Activated gamma-delta T cell treated with anti-CD3 and anti-CD28 coated beads, Interleukin-2, amount 50 U/mL, for 16 hours (primary cell): Measurements from ENCODE around the gene MLPH.

Experiments
- DNase-seq: peaks from one replicate; pipeline ENCODE4 v3.0.0-alpha.2; 2020; ENCODE audit warnings: low read depth

MLPH gene

DNA sequence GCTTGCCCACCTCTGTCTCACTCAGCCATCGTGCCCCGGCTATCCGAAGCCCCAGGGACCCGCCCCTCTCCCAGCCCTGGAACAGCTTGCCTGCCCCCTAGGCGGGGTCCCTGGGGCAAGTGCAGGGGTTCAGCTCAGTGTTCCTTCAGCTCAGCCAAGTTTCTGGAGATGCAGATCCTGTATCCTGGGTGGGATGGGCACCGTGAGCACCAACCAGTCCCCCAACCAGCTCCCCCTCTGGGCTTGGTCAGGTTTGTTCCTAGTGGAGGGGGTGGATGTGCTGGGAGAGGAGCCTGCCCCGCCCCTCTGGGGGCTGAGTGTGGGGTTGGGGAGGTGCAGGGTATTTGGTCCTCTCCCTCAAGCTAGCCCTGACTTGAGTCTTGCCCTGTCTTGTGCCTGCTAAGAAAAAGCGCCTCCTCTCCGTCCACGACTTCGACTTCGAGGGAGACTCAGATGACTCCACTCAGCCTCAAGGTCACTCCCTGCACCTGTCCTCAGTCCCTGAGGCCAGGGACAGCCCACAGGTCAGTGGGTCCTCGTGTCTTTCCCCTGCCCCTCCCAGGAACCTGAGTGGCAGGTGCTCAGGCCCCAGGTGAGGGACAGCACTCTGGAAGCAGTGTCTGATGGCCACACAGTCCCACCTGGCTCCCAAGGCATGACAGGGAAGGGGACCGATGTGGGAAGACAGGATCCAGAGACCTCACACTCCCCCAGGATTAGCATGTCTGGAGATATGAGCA is 32.6 kb downstream of the MLPH start:
- no peak for DNase-seq

DNA sequence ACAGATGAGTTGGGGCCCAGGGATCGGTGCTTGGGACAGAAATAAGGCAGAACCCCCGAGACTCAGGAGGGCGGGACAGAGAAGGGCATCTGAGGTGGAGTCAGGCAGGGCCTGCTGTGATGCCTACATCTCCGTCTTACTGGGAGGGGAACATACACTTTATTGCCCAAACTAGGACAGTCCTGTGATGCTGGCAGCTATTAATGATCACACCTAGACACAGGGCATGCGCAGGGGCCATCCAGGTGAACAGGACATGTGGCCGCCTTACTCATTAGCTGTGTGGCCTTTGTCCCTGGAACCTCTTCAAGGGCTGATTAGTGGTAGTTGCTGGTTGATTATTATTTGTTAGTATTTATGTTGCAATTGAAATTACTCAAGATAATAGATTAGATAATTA is 33.2 kb downstream of the MLPH start:
- DNase-seq, result no peak

- no peak for DNase-seq
Measured at GRCh38 chr2:237524631-237525030, 37.6 kb downstream of the MLPH start.

DNA sequence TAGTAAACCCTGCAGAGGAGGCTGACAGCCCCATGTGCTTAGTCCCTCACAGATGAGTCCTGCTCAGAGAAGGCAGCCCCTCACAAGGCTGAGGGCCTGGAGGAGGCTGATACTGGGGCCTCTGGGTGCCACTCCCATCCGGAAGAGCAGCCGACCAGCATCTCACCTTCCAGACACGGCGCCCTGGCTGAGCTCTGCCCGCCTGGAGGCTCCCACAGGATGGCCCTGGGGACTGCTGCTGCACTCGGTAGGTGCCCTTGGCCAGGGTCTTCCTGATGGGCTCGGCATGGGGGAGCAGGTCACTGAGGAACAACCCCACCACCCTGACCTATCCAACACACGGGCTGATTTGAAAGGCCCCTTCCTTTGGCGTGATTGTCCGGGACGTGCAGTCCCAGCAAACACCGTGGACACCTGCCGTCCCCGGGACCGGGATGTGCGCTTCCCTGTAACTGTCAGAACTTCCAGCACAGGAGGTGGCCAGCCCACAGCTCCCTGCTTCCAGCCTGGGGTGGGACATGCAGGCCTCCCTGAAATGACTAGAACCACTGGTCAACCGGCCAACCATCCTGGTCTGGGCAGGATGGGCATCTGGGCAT is 38.6 kb downstream of the MLPH start:
- no peak for DNase-seq

DNA sequence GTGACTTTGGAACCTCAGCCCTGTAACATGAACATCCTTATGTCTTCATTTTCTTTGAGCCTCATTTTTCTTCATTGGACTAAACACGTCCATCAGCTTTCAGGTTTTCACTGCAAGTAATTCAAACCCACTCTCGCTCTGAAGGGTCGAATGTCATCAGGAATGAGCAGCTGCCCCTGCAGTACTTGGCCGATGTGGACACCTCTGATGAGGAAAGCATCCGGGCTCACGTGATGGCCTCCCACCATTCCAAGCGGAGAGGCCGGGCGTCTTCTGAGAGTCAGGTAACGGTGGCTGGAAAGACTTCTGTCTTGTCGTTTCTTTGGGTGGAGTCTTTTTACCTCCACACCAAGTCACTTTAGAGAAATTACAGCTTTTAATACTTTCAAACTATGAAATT is 40.2 kb downstream of the MLPH start:
- no peak for DNase-seq

GRCh38 chr2:237527766-237528165 is 40.7 kb downstream of the MLPH start:
- no peak for DNase-seq

- DNase-seq, result no peak
Measured at GRCh38 chr2:237529452-237530402, 42.7 kb downstream of the MLPH start.

DNA sequence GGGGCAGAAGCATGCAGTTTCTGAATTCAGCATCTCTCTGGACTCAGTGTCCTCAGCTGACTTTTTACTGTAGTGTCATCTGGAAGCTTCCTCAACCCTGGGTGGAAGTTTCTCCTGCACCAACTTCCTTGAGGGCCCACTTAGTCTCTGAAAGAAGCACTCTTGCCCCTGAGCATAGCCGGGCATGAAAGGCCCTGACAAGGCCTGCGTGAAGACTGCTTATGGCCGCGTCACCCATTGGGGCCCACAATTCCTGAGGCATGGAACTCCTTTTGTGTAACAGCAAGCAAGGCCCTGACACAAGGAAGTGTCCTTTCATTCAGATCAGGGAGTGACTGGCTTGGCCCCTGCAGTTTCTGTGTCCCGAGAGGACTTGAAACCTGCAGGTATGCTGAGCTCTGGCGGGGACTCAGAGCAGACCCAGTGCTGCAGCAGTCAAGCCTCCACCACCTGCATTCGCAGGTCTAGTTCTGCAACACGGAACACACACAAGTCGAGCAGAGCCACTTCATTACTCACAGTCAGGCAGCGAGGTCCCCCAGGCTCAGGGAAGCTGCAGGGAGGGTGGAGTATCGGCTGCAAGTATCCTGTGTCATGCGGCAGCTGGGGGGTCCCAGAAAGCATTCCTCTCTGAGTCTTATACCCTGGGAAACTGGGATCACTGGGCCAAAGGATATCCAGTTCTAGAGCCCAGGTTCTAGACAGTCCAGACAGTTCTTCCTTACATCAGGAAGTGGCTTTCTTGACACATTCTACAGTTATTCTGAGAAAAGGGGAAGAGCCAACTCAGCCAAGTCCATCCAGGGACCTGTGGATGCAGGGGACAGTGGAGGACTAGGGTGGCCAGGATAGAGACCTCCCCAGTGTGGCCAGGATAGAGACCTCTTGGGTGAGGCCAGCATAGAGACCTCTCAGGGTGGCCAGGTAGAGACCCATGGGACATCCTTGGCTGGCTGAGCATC is 43.7 kb downstream of the MLPH start:
- DNase-seq, result no peak

DNA sequence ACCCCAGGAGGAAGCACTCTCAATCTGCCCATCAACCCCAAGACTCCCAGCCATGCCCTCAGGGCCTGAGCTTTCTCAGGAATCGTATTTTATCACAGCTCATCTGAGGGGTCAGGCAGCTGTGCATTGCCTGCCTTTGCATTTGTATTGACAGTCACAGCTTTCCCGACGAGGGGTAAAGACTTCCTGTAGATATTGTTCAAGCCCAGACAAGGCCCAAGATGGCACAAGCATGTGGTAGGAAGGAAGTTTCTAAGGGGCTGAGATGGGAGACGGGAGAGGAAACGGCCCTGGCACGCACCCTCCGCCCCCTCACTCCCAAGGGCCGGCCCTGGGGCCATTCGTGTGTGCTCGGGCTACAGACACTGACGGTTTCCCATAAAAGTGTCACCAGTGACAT is 45.1 kb downstream of the MLPH start:
- DNase-seq, result no peak

- DNase-seq, result no peak
Measured at GRCh38 chr2:237533668-237534161, 46.7 kb downstream of the MLPH start.

DNA sequence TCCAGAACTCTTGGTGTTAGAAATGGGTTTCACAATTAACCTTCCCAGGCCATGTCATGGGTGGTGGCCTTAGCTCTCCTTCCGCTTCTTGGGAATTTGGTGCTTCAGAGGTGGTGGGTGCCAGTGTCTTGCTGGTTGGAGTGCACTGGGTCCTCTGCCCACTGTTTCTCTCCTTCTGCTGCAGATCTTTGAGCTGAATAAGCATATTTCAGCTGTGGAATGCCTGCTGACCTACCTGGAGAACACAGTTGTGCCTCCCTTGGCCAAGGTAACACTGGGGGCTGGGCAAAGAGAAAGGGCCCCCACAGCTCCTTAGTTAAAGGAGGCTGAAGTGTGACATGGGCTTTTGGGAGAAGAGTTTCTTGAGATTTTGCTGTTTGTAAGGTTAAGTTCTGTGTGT is 47.3 kb downstream of the MLPH start:
- no peak for DNase-seq

- DNase-seq, result no peak
Measured at GRCh38 chr2:237535385-237536082, 48.5 kb downstream of the MLPH start.

- no peak for DNase-seq
Measured at GRCh38 chr2:237536083-237536415, 49.0 kb downstream of the MLPH start.

DNA sequence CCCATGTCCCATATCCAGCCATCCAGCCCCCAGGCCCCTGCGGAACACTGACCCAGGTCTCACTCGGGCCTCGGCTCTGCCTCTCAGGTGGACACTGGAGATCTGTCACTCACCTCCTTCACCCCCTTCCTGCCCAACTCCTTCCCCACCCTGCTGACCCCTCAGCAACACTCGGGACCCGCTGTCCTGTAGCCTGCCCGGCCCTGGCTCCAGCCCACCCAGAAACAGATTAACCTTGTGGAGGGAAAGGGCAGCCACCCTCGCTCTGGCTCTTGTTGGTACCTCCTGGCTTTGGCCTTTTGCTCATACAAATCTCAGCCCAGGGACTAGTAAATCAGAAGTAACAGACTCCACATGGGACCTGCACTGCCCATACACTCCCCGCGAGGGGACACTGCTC is 49.6 kb downstream of the MLPH start:
- DNase-seq, result no peak

DNA sequence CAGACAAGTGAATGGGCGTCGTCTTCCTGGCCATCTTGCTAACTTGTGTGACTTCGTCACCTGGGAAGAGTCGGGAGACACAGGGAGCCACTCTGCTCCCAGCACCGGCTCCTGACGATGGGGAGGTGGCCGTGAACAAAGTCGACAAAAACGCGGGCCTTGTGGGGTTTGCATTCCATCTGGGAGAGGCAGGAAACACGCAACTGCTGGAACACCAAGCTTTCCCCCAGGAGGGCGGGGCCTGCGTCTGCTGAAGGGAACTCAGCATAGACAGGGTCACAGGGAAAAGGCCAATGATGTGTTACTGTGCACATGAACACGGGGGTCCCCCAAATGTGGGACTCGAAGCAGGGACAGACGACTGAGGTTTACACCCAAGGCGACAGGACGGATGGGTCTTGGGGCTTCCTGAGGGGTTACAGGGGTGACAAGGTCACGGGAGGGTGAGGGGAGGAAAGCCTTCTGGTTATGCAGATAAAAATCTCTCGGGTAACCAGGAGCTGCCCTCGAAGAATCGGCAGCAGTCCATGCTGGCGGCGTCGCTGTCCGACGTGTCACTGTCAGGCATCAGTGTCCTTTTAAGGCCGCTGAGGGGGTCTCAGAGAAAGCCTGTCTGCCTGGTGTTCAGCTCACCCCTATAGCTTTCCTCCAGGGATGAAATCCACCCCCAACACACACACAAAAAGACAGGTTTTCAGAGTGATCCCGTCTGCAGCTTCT is 51.1 kb downstream of the MLPH start:
- no peak for DNase-seq

DNA sequence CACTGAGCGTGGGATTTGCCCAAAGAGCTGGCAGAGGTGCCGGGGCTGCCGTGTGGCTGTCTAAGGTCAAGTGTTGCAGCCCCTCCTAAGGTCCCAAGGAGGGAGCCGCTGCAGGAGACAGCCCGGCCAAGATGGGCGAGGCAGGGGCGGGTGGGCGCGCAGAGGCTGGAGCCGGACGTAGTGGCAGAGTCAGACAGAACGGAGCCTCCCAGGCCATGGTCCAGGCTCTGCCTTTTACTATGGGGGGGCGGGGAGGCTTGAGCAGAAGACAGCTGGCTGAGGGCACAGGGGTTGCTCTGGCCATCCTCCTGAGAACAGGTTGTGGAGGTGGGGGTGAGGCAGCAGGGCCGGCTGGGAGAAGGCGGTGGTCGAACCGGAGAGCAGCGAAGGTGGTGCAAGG is 51.9 kb downstream of the MLPH start:
- DNase-seq, result no peak

GRCh38 chr2:237539681-237540080 is 52.6 kb downstream of the MLPH start:
- no peak for DNase-seq

DNA sequence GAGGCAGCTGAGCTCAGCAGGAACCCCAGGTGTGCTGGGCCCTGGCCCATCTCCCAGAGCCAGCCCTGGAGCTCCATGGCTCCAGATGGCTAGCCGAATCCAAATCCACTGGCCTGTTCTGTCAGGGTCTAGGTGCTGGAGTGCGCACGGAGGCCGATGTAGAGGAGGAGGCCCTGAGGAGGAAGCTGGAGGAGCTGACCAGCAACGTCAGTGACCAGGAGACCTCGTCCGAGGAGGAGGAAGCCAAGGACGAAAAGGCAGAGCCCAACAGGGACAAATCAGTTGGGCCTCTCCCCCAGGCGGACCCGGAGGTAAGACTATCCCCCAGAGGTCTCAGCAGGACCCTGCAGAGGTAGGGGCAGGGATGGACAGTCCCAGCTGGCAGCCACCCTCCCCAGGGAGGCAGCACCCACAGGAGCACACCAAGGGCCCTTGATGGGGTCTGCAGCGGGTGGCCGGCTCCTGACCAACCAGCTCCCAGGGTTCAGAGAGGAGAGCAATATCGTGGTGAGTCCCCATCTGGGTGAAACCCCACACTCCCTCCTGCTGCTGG is 53.2 kb downstream of the MLPH start:
- DNase-seq, result no peak

- DNase-seq, result no peak
Measured at GRCh38 chr2:237540823-237541222, 53.8 kb downstream of the MLPH start.

GRCh38 chr2:237541243-237541642 is 54.2 kb downstream of the MLPH start:
- DNase-seq, result no peak
